Lower leg skin (tissue), 3 donors: Measurements from ENCODE around the gene MAST4.

ENCODE experiments used
- POLR2A ChIP-seq, 2 donors: fragments of 450-650 bp; IDR thresholded peaks; one replicate each; pipeline ENCODE4 v1.6.1; 2016 to 2017; ENCODE audit warnings: antibody characterized with exemption in 2 of 2, mild to moderate bottlenecking in 1 of 2, moderate library complexity in 1 of 2
- TF ChIP-seq, protein P1 (sequence below), 3 donors: fragments of 450-650 bp; IDR thresholded peaks; one replicate each; pipeline ENCODE4 v1.5.1; 2016; ENCODE audit warnings: antibody characterized with exemption in 3 of 3, mild to moderate bottlenecking in 3 of 3, moderate library complexity in 2 of 3

DNA sequence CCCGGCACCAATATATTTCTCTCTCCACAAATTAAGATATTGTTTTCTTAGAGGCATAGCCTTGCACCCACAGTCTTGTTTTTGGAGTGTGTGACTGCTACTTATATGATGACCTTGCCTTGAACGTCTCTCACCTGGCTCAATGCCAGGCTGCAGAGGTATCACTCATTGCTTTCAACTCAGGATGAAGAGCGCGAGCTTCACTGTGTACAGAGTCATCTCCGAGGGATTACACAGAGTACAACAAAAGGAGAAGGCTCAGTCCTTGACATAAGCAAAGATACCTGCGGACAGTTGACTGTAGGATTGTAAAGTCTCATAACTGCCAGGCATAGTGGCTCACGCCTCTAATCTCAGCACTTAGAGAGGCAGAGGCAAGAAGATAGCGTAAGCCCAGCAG, 546.6 kb downstream of the MAST4 start:
- TF ChIP-seq, protein P1, sequence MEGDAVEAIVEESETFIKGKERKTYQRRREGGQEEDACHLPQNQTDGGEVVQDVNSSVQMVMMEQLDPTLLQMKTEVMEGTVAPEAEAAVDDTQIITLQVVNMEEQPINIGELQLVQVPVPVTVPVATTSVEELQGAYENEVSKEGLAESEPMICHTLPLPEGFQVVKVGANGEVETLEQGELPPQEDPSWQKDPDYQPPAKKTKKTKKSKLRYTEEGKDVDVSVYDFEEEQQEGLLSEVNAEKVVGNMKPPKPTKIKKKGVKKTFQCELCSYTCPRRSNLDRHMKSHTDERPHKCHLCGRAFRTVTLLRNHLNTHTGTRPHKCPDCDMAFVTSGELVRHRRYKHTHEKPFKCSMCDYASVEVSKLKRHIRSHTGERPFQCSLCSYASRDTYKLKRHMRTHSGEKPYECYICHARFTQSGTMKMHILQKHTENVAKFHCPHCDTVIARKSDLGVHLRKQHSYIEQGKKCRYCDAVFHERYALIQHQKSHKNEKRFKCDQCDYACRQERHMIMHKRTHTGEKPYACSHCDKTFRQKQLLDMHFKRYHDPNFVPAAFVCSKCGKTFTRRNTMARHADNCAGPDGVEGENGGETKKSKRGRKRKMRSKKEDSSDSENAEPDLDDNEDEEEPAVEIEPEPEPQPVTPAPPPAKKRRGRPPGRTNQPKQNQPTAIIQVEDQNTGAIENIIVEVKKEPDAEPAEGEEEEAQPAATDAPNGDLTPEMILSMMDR (IDR thresholded peaks at IDR 0.05) = no peak
- no peak for TF ChIP-seq POLR2A (IDR thresholded peaks at IDR 0.05)
